IPS-NIHi11 (cell line): ENCODE data around the gene CCDC6.
A peak's percentile ranks its signal among the peaks of the same experiment; 100 is the strongest.
"Not testable (repeated sequence)": the region's sequence is repeated elsewhere in the genome, so short reads cannot be mapped to it uniquely, and the experiment has no call there.

Experiments used
- DNase-seq: peaks from one replicate; pipeline ENCODE4 v3.0.0; 2012; ENCODE audit warnings: mixed read lengths, low spot score

The CCDC6 gene

GRCh38 chr10:59880971-59881510 lies 25.3 kb downstream of the CCDC6 start:
- DNase-seq, result no peak

- no peak for DNase-seq
Measured at GRCh38 chr10:59880019-59880717, 26.2 kb downstream of the CCDC6 start.

- DNase-seq, result no peak
Measured at GRCh38 chr10:59879363-59879913, 26.9 kb downstream of the CCDC6 start.

GRCh38 chr10:59878915-59879314 lies 27.4 kb downstream of the CCDC6 start:
- no peak for DNase-seq

- DNase-seq, result no peak
Measured at GRCh38 chr10:59878289-59878688, 28.1 kb downstream of the CCDC6 start.

- no peak for DNase-seq
Measured at GRCh38 chr10:59877191-59877671, 29.1 kb downstream of the CCDC6 start.

GRCh38 chr10:59876695-59877094 lies 29.7 kb downstream of the CCDC6 start:
- DNase-seq, result no peak

GRCh38 chr10:59876208-59876607 lies 30.1 kb downstream of the CCDC6 start:
- DNase-seq, result not testable (repeated sequence)

- DNase-seq, result no peak
Measured at GRCh38 chr10:59873896-59874295, 32.5 kb downstream of the CCDC6 start.

- no peak for DNase-seq
Measured at GRCh38 chr10:59872892-59873463, 33.4 kb downstream of the CCDC6 start.

- no peak for DNase-seq
Measured at GRCh38 chr10:59870152-59870551, 36.2 kb downstream of the CCDC6 start.

- DNase-seq, result no peak
Measured at GRCh38 chr10:59869594-59869940, 36.8 kb downstream of the CCDC6 start.

GRCh38 chr10:59868696-59869593 lies 37.4 kb downstream of the CCDC6 start:
- DNase-seq, result no peak

- no peak for DNase-seq
Measured at GRCh38 chr10:59867590-59867989, 38.8 kb downstream of the CCDC6 start.

- DNase-seq, result peak; percentile 65
Measured at GRCh38 chr10:59865101-59865500, 41.3 kb downstream of the CCDC6 start.

- peak; percentile 16 for DNase-seq
Measured at GRCh38 chr10:59864141-59864962, 42.0 kb downstream of the CCDC6 start.

GRCh38 chr10:59859570-59859969 lies 46.8 kb downstream of the CCDC6 start:
- no peak for DNase-seq

GRCh38 chr10:59857921-59858320 lies 48.4 kb downstream of the CCDC6 start:
- DNase-seq, result no peak

GRCh38 chr10:59857049-59857448 lies 49.3 kb downstream of the CCDC6 start:
- no peak for DNase-seq

- no peak for DNase-seq
Measured at GRCh38 chr10:59856104-59856503, 50.3 kb downstream of the CCDC6 start.

- DNase-seq, result no peak
Measured at GRCh38 chr10:59854571-59854970, 51.8 kb downstream of the CCDC6 start.
